RWPE2 (cell line): ENCODE data around the gene ZNF776.
"Not testable (repeated sequence)": the region's sequence is repeated elsewhere in the genome, so short reads cannot be mapped to it uniquely, and the experiment has no call there.

Source experiments
- ATAC-seq: fragments of 200-7000 bp; cut with Tn5 transposase; 3 replicates; pipeline ENCODE4 v1.9.1; 2021; ENCODE audit warnings: low read depth
- DNase-seq: peaks from one replicate; pipeline ENCODE4 v3.0.0-alpha.2; 2020; ENCODE audit warnings: low spot score
- H3K27ac ChIP-seq: fragments of 450-650 bp; 2 replicates; pipeline ENCODE4 v1.5.1; 2017; ENCODE audit warnings: mild to moderate bottlenecking; ENCODE audit not compliant: poor library complexity, severe bottlenecking
- H3K27me3 ChIP-seq: fragments of 250-450 bp; sonication (Bioruptor Pico); 2 replicates; pipeline ENCODE4 v1.5.1; 2021; ENCODE audit warnings: mild to moderate bottlenecking, moderate library complexity; ENCODE audit not compliant: insufficient read depth, poor library complexity, severe bottlenecking
- H3K36me3 ChIP-seq: fragments of 250-450 bp; sonication (Bioruptor Pico); 2 replicates; pipeline ENCODE4 v1.5.1; 2020; ENCODE audit warnings: low read depth, mild to moderate bottlenecking, moderate library complexity
- H3K4me1 ChIP-seq: fragments of 250-450 bp; sonication (Bioruptor Pico); 2 replicates; pipeline ENCODE4 v1.5.1; 2021; ENCODE audit warnings: mild to moderate bottlenecking, moderate library complexity; ENCODE audit not compliant: insufficient read depth, poor library complexity, severe bottlenecking
- H3K4me3 ChIP-seq: fragments of 250-450 bp; sonication (Bioruptor Pico); 2 replicates; pipeline ENCODE4 v1.5.1; 2021; ENCODE audit warnings: mild to moderate bottlenecking, moderate library complexity; ENCODE audit not compliant: severe bottlenecking
- H3K9me3 ChIP-seq: fragments of 250-450 bp; sonication (Bioruptor Pico); 2 replicates; pipeline ENCODE4 v1.5.1; 2021; ENCODE audit warnings: mild to moderate bottlenecking, moderate library complexity; ENCODE audit not compliant: severe bottlenecking
- TF ChIP-seq, protein P1 (sequence below): fragments of 450-650 bp; IDR thresholded peaks from one replicate; pipeline ENCODE4 v1.5.1; 2017; ENCODE audit warnings: mild to moderate bottlenecking, moderate library complexity; ENCODE audit not compliant: poor library complexity, severe bottlenecking

ZNF776 gene

DNA sequence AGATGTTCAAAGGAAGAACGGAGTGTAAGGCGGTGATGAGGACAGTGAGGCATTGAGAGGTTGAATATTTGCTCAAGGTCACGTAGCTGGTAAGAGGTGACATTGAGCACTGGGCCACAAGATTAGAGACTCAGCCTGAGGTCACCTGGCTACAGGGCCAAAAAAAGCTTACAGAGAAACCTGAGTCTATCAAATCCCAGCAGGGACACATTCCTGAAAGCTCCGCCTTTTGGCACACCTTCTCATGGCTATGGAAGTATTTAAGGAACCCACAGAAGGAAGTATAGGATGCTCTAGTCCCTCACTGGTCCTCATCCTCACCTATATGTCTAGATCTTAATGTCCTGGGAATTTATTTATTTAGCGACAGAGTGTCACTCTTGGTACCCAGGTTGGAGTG lies 40.3 kb downstream of the ZNF776 start:
- H3K36me3 ChIP-seq = peaks cover 40% of the 10 kb centered on the region
- H3K27me3 ChIP-seq = no peaks in the 10 kb centered on the region
- H3K27ac ChIP-seq = no peak overlapping the region
- DNase-seq (no peak), ATAC-seq (no peak)
- H3K4me1 ChIP-seq = no peaks in the 10 kb centered on the region
- TF ChIP-seq, protein P1, sequence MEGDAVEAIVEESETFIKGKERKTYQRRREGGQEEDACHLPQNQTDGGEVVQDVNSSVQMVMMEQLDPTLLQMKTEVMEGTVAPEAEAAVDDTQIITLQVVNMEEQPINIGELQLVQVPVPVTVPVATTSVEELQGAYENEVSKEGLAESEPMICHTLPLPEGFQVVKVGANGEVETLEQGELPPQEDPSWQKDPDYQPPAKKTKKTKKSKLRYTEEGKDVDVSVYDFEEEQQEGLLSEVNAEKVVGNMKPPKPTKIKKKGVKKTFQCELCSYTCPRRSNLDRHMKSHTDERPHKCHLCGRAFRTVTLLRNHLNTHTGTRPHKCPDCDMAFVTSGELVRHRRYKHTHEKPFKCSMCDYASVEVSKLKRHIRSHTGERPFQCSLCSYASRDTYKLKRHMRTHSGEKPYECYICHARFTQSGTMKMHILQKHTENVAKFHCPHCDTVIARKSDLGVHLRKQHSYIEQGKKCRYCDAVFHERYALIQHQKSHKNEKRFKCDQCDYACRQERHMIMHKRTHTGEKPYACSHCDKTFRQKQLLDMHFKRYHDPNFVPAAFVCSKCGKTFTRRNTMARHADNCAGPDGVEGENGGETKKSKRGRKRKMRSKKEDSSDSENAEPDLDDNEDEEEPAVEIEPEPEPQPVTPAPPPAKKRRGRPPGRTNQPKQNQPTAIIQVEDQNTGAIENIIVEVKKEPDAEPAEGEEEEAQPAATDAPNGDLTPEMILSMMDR = no peak
- no peaks in the 10 kb centered on the region for H3K9me3 ChIP-seq
- no peak overlapping the region for H3K4me3 ChIP-seq

DNA sequence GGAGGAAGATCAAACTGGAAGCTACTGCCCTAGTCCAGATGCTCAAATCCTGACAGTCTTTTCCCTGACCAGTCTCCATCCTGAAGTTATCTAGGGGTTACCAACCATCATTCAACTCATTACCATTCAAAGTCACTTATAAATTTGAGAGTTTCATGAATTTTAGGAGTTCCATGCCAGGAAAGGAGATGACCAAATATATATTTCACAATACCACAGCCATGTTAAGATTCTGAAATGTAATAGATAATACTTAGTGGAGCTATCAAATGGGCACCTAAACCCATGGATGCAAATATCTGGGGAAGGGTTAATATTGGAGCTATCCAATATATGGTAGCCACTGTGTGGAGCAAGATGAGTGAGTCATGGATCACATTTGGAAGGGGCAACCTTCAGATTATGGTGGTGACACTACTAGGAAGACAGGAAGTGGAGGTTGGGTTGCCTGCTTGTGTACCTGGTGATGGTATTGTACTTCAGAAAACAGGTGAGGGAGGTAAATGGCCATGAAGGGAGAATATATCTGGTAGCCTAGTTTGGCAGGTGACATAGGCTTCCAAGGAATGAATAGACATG lies 41.6 kb downstream of the ZNF776 start:
- no peaks in the 10 kb centered on the region for H3K27me3 ChIP-seq
- no peak overlapping the region for H3K27ac ChIP-seq
- TF ChIP-seq, protein P1 = no peak
- peaks cover 6% of the 10 kb centered on the region for H3K4me1 ChIP-seq
- ATAC-seq = no peak
- H3K9me3 ChIP-seq = no peaks in the 10 kb centered on the region
- DNase-seq = no peak
- peaks cover 38% of the 10 kb centered on the region for H3K36me3 ChIP-seq
- H3K4me3 ChIP-seq = no peak overlapping the region

DNA sequence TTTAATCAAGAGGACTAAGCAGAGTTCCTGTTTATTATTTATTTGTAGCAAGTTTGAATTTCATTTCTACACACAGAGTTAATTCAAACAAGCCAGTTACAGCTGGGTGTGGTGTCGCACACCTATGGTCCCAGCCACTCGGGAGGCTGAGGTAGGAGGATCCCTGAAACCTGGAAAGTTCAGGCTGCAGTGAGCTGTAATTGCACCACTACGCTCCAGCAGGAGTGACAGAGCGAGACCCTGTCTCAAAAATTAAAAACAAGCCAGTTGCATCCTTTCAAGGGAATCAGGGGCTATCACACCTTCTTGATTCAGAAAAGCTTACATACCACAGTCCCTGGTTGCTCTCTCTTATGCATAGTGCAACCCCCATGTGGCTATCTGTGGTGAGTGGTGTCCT lies 42.7 kb downstream of the ZNF776 start:
- H3K4me3 ChIP-seq = no peak overlapping the region
- H3K9me3 ChIP-seq = no peaks in the 10 kb centered on the region
- peaks cover 10% of the 10 kb centered on the region for H3K4me1 ChIP-seq
- TF ChIP-seq, protein P1 = no peak
- no peak overlapping the region for H3K27ac ChIP-seq
- ATAC-seq (no peak), DNase-seq (no peak)
- H3K27me3 ChIP-seq = no peaks in the 10 kb centered on the region
- peaks cover 46% of the 10 kb centered on the region for H3K36me3 ChIP-seq

DNA sequence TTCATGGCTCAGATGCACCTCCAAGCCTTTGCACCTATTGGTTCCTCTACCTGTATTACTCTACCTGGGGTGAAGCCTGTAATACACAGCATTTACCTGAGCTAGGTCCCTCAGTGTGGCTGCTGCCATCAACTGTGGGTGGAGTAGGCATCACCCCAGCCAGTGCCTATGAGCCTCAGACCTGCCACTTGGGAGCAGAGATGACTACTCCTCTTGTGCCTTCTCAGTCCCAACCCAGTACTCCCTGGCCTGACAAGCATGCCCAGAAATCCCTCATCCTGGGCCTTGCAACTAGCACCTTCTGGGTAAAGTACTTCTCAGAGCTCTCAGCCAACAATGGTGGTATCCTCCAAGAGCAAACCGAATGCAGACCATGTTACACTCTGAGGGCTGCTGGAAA lies 50.0 kb downstream of the ZNF776 start:
- DNase-seq, H3K27me3 ChIP-seq, ATAC-seq, H3K9me3 ChIP-seq, H3K4me3 ChIP-seq, H3K27ac ChIP-seq: not testable (repeated sequence)
- H3K4me1 ChIP-seq = peaks cover 42% of the 10 kb centered on the region
- peaks cover 26% of the 10 kb centered on the region for H3K36me3 ChIP-seq

DNA sequence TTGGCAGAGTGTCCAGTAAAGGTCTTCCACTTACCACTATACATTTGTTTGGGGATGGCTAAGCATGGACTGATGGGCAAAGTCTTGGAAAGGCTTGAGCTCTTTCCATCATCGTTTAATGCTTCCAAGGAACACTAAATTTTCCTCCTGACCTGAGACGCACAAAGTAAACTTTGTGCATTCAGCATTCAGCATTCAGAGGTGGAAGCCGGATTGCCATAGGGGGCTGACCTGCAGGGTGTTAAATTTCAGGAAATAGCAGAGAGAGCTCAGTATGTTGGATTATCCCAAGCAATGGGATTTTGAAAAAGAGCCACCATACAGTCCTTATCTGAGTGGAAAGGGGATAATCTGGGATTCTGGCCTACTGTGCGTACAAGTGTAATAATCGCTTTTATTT lies 54.1 kb downstream of the ZNF776 start:
- TF ChIP-seq, protein P1 = no peak
- H3K27me3 ChIP-seq = no peaks in the 10 kb centered on the region
- peaks cover 60% of the 10 kb centered on the region for H3K4me1 ChIP-seq
- no peaks in the 10 kb centered on the region for H3K9me3 ChIP-seq
- DNase-seq = no peak
- no peak overlapping the region for H3K4me3 ChIP-seq
- ATAC-seq = no peak
- peaks cover 7% of the 10 kb centered on the region; the same call in 1 of the 2 replicates for H3K36me3 ChIP-seq
- H3K27ac ChIP-seq = peak overlapping the region; percentile 85
